Activated naive CD8-positive, alpha-beta T cell treated with anti-CD3 and anti-CD28 coated beads, Interleukin-2, amount 50 U/mL, for 24 hours (primary cell): ENCODE measurements around the gene SMIM13.
"Not testable (repeated sequence)": the region's sequence is repeated elsewhere in the genome, so short reads cannot be mapped to it uniquely, and the experiment has no call there.

Experiments
- ATAC-seq: fragments of 150-1000 bp; cut with Tn5 transposase; one replicate; pipeline ENCODE4 v1.10.0; 2021
- DNase-seq: peaks from one replicate; pipeline ENCODE4 v3.0.0; 2021
- H3K27ac Mint-ChIP-seq: one replicate; pipeline ENCODE4 v1.8.0; 2021; ENCODE audit warnings: mild to moderate bottlenecking, mixed read lengths
- H3K27me3 Mint-ChIP-seq: one replicate; pipeline ENCODE4 v1.8.0; 2021; ENCODE audit warnings: mixed read lengths
- H3K36me3 Mint-ChIP-seq: one replicate; pipeline ENCODE4 v1.8.0; 2021; ENCODE audit warnings: low read depth, mixed read lengths
- H3K4me1 Mint-ChIP-seq: one replicate; pipeline ENCODE4 v1.8.0; 2021; ENCODE audit warnings: mixed read lengths
- H3K4me3 Mint-ChIP-seq: one replicate; pipeline ENCODE4 v1.8.0; 2021; ENCODE audit warnings: mild to moderate bottlenecking, moderate library complexity, mixed read lengths
- H3K9me3 Mint-ChIP-seq: one replicate; pipeline ENCODE4 v1.8.0; 2021; ENCODE audit warnings: mixed read lengths

The SMIM13 gene

DNA sequence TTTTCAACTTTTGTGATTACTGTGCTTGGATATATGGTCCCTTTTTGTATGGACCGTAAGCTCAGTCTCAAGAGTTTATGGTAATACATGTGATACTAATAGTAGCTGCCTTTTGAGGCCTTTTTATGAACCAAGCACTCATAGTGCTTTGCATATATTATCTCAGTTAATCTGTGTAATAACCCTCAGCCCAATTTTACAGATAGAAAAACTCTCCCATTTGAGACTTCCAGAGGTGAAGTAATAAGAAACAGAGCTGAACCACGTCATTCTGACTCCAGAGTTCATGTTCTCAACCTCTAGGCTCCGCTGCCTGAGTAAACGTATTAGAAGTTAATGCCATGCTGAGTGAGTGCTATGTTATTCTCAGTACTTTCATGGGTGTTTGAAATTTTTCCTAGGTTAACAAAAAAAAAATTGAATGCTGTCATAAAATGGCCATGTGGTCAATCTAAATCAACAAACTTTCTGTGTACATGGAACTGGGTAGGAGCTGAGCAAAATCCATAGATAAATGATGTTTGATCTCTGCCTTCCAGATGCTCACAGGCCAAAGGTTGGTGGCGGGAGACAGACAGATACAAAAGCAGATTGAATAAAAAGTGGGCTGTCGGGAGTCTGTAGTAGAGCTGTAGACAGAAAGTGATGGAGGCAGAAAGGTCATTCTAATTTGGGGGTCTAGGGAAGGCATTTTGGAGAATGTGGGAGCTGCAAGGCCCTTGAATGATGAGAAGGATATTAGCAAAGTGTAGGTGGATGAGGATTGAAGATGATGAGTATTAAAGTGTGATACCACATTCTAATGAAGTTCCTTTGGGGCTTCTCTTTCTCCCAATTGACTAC, 26.9 kb upstream of the SMIM13 start:
- DNase-seq: no peak
- ATAC-seq: no peak
- no peaks in the 10 kb centered on the region for H3K4me1 Mint-ChIP-seq
- H3K9me3 Mint-ChIP-seq: no peaks in the 10 kb centered on the region
- H3K36me3 Mint-ChIP-seq: no peaks in the 10 kb centered on the region
- H3K27ac Mint-ChIP-seq: no peak overlapping the region
- H3K4me3 Mint-ChIP-seq: no peak overlapping the region
- no peaks in the 10 kb centered on the region for H3K27me3 Mint-ChIP-seq

DNA sequence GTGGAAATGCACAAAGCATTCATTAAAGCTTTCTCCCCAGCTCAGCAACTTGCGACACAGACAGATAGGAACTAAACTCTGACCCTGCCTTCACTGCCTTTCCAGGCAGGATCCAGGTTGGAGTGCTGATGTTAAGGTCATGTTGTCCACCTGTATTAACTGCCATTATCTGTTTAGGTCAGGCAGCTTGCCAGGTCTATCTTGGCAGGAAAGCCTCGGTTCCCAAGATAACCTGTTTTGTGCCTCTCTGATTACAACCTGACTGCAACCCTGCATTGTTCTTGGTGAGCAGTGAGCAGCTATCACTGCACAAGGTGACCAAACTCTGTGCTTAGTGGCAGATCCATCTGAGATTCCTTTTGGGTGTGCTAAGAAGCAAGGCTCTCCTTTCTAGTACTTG, 26.3 kb upstream of the SMIM13 start:
- Mint-ChIP-seq H3K27ac (no peak overlapping the region), H3K9me3 (no peaks in the 10 kb centered on the region), H3K4me3 (no peak overlapping the region), H3K4me1 (no peaks in the 10 kb centered on the region), H3K27me3 (no peaks in the 10 kb centered on the region), H3K36me3 (no peaks in the 10 kb centered on the region)
- DNase-seq: no peak
- no peak for ATAC-seq

- H3K27ac Mint-ChIP-seq: no peak overlapping the region
- H3K4me1 Mint-ChIP-seq: no peaks in the 10 kb centered on the region
- H3K4me3 Mint-ChIP-seq: no peak overlapping the region
- no peak for DNase-seq
- no peaks in the 10 kb centered on the region for H3K36me3 Mint-ChIP-seq
- H3K9me3 Mint-ChIP-seq: no peaks in the 10 kb centered on the region
- no peak for ATAC-seq
- no peaks in the 10 kb centered on the region for H3K27me3 Mint-ChIP-seq
Measured at GRCh38 chr6:11069760-11070159, 23.9 kb upstream of the SMIM13 start.

GRCh38 chr6:11072101-11072500, 21.5 kb upstream of the SMIM13 start:
- Mint-ChIP-seq H3K4me1 (no peaks in the 10 kb centered on the region), H3K27me3 (no peaks in the 10 kb centered on the region), H3K27ac (no peak overlapping the region), H3K9me3 (no peaks in the 10 kb centered on the region), H3K4me3 (no peak overlapping the region), H3K36me3 (no peaks in the 10 kb centered on the region)
- ATAC-seq (no peak), DNase-seq (no peak)

- no peak for ATAC-seq
- DNase-seq: no peak
- Mint-ChIP-seq H3K27me3 (no peaks in the 10 kb centered on the region), H3K4me3 (no peak overlapping the region), H3K27ac (no peak overlapping the region), H3K9me3 (no peaks in the 10 kb centered on the region), H3K4me1 (no peaks in the 10 kb centered on the region), H3K36me3 (no peaks in the 10 kb centered on the region)
Measured at GRCh38 chr6:11076540-11076939, 17.1 kb upstream of the SMIM13 start.

DNA sequence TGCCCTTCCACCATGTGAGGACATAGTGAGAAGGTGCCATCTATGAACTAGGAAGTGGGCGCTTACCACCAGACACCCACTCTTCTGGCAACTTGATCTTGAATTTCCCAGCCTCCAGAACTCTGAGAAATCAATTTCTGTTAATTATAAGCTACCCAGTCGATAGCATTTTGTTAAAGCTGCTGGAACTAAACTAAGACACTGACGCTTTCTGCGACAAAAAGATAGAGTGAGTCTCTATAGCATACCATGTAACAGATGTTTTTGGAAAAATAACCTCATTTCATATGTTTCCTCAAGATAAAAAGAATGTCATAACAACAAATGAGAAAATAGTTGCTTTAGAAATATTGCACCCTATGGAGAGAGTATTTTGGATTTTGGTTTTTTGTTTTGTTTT, 15.4 kb upstream of the SMIM13 start:
- Mint-ChIP-seq H3K27ac (no peak overlapping the region), H3K9me3 (no peaks in the 10 kb centered on the region), H3K4me1 (no peaks in the 10 kb centered on the region), H3K36me3 (no peaks in the 10 kb centered on the region), H3K4me3 (no peak overlapping the region), H3K27me3 (no peaks in the 10 kb centered on the region)
- no peak for DNase-seq
- ATAC-seq: no peak

DNA sequence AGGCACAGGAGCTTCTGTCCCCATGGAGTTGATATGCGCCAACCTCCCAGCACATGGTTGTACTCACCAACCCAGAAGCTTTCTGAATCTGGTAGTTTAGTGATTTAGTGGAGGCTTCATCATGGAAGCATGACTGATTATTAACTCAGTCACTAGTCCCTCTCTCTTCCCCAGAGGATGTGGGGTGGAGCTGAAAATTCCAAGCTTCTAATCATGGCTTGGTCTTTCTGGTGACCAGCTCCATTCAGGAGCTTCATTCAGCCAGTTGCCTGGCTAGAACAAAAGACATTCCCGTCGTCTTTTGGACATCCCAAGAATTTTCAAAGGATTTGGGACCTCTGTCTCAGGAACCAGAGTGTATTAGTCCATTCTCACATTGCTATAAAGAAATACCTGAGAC, 13.3 kb upstream of the SMIM13 start:
- DNase-seq (no peak), ATAC-seq (no peak)
- Mint-ChIP-seq H3K36me3 (no peaks in the 10 kb centered on the region), H3K27me3 (no peaks in the 10 kb centered on the region), H3K4me1 (no peaks in the 10 kb centered on the region), H3K27ac (no peak overlapping the region), H3K4me3 (no peak overlapping the region), H3K9me3 (no peaks in the 10 kb centered on the region)

- no peaks in the 10 kb centered on the region for H3K4me1 Mint-ChIP-seq
- no peaks in the 10 kb centered on the region for H3K36me3 Mint-ChIP-seq
Measured at GRCh38 chr6:11083491-11083890, 10.1 kb upstream of the SMIM13 start.

DNA sequence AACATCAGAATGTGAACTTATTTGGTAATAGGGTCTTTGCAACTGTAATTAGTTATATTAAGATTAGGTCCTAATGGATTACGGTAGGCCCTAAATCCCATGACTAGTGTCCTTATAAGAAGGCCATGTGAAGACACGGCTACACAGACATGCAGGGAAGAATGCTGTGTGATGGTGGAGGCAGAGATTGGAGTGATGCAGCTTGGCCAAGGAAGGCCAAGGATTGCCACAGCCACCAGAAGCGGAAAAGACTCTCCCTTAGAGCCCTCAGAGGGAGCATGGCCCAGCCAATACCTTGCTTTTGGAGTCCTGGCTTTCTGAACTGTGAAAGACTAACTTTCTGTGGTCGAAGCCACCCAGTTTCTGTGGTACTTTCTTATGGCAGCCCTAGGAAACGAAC, 9.7 kb upstream of the SMIM13 start:
- no peak overlapping the region for H3K4me3 Mint-ChIP-seq

More at GRCh38 chr6:11083491-11083890, 10.1 kb upstream of the SMIM13 start:
- no peak for ATAC-seq
- no peak overlapping the region for H3K27ac Mint-ChIP-seq
- H3K27me3 Mint-ChIP-seq: peaks cover 2% of the 10 kb centered on the region
- no peak overlapping the region for H3K4me3 Mint-ChIP-seq
- no peak for DNase-seq
- H3K9me3 Mint-ChIP-seq: no peaks in the 10 kb centered on the region

GRCh38 chr6:11085758-11086435, 7.7 kb upstream of the SMIM13 start:
- no peaks in the 10 kb centered on the region for H3K9me3 Mint-ChIP-seq
- H3K27ac Mint-ChIP-seq: no peak overlapping the region
- peaks cover 2% of the 10 kb centered on the region for H3K27me3 Mint-ChIP-seq
- DNase-seq (no peak), ATAC-seq (no peak)
- no peaks in the 10 kb centered on the region for H3K4me1 Mint-ChIP-seq
- H3K4me3 Mint-ChIP-seq: no peak overlapping the region
- H3K36me3 Mint-ChIP-seq: no peaks in the 10 kb centered on the region

More for the DNA sequence above, 9.7 kb upstream of the SMIM13 start:
- ATAC-seq (no peak), DNase-seq (no peak)
- Mint-ChIP-seq H3K27me3 (peaks cover 2% of the 10 kb centered on the region), H3K36me3 (no peaks in the 10 kb centered on the region), H3K27ac (no peak overlapping the region), H3K4me1 (no peaks in the 10 kb centered on the region), H3K9me3 (no peaks in the 10 kb centered on the region)

DNA sequence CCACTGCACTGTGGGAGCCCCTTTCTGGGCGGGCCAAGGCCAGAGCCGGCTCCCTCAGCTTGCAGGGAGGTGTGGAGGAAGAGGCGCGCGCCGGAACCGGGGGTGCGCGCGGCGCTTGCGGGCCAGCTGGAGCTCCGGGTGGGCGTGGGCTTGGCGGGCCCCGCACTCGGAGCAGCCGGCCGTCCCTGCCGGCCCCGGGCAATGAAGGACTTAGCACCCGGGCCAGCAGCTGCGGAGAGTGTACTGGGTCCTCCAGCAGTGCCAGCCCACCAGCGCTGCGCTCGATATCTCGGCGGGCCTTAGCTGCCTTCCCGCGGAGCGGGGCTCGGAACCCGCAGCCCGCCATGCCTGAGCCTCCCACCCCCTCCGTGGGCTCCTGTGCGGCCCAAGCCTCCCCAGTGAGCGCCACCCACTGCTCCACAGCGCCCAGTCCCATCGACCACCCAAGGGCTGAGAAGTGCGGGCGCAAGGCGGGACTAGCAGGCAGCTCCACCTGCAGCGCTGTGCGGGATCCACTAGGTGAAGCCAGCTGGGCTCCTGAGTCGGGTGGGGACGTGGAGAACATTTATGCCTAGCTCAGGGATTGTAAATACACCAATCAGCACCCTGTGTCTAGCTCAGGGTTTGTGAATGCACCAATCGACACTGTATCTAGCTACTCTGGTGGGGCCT, 6.4 kb upstream of the SMIM13 start:
- not testable (repeated sequence) for H3K4me3 Mint-ChIP-seq, H3K9me3 Mint-ChIP-seq, H3K36me3 Mint-ChIP-seq, H3K27ac Mint-ChIP-seq, H3K27me3 Mint-ChIP-seq, DNase-seq, H3K4me1 Mint-ChIP-seq, ATAC-seq

GRCh38 chr6:11089695-11090094, 3.9 kb upstream of the SMIM13 start:
- ATAC-seq (no peak), DNase-seq (no peak)
- Mint-ChIP-seq H3K27me3 (peaks cover 2% of the 10 kb centered on the region), H3K27ac (no peak overlapping the region), H3K9me3 (no peaks in the 10 kb centered on the region), H3K36me3 (no peaks in the 10 kb centered on the region), H3K4me1 (peaks cover 10% of the 10 kb centered on the region), H3K4me3 (no peak overlapping the region)

- peaks cover 22% of the 10 kb centered on the region for H3K4me1 Mint-ChIP-seq
- H3K9me3 Mint-ChIP-seq, H3K4me3 Mint-ChIP-seq, H3K36me3 Mint-ChIP-seq, H3K27me3 Mint-ChIP-seq, H3K27ac Mint-ChIP-seq, ATAC-seq, DNase-seq: not testable (repeated sequence)
Measured at GRCh38 chr6:11091141-11091540, 2.5 kb upstream of the SMIM13 start.

GRCh38 chr6:11092668-11093375, 812 bp upstream of the SMIM13 start:
- Mint-ChIP-seq H3K27ac (peak overlapping the region; percentile 96), H3K36me3 (peaks cover 4% of the 10 kb centered on the region), H3K27me3 (no peaks in the 10 kb centered on the region), H3K9me3 (no peaks in the 10 kb centered on the region), H3K4me3 (peak overlapping the region; percentile 98), H3K4me1 (peaks cover 27% of the 10 kb centered on the region)
- ATAC-seq: no peak
- no peak for DNase-seq

DNA sequence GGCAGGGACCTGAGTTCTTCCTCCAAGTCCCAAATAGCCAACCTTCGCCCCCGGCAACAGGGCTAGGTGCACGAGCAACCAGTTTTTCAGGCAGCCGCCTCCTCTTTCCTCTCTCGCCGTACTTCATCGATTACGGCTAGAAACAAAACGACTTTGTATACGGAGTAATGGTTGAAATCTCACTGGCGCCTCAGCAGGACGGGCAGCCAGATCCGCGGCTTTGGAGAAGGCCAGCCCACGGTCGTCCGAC, 333 bp upstream of the SMIM13 start:
- H3K27ac Mint-ChIP-seq: peak overlapping the region; percentile 96
- H3K27me3 Mint-ChIP-seq: no peaks in the 10 kb centered on the region
- DNase-seq: no peak
- peaks cover 27% of the 10 kb centered on the region for H3K4me1 Mint-ChIP-seq
- H3K36me3 Mint-ChIP-seq: peaks cover 9% of the 10 kb centered on the region
- peak; percentile 2 for ATAC-seq
- no peaks in the 10 kb centered on the region for H3K9me3 Mint-ChIP-seq
- H3K4me3 Mint-ChIP-seq: peak overlapping the region; percentile 98
